ENCODE measurements around the gene GPC5.

Gene GPC5

GRCh38 chr13:91450913-91451312 lies 52.5 kb downstream of the GPC5 start:
- DNase-seq (ENCODE audit: low read depth in 1 of 2, low spot score in 1 of 2), result no peak

- DNase-seq (ENCODE audit: low read depth in 1 of 2, low spot score in 1 of 2), result no peak
These were observed 56.2 kb downstream of the GPC5 start for GRCh38 chr13:91454666-91455065.

GRCh38 chr13:91456837-91457236 lies 58.4 kb downstream of the GPC5 start:
- no peak for DNase-seq (ENCODE audit: low read depth in 1 of 2, low spot score in 1 of 2)

- DNase-seq (ENCODE audit: low read depth in 1 of 2, low spot score in 1 of 2), result no peak
These were observed 61.1 kb downstream of the GPC5 start for GRCh38 chr13:91459485-91459884.

GRCh38 chr13:91464336-91464735 lies 65.9 kb downstream of the GPC5 start:
- DNase-seq (ENCODE audit: low read depth in 1 of 2, low spot score in 1 of 2), result no peak

GRCh38 chr13:91467236-91467635 lies 68.8 kb downstream of the GPC5 start:
- no peak for DNase-seq (ENCODE audit: low read depth in 1 of 2, low spot score in 1 of 2)

- no peak for DNase-seq (ENCODE audit: low read depth in 1 of 2, low spot score in 1 of 2)
These were observed 69.9 kb downstream of the GPC5 start for GRCh38 chr13:91468301-91468700.

GRCh38 chr13:91470084-91470621 lies 71.7 kb downstream of the GPC5 start:
- DNase-seq (ENCODE audit: low read depth in 1 of 2, low spot score in 1 of 2), result no peak

- DNase-seq (ENCODE audit: low read depth in 1 of 2, low spot score in 1 of 2), result no peak
These were observed 72.3 kb downstream of the GPC5 start for GRCh38 chr13:91470681-91471080.

GRCh38 chr13:91482427-91482826 lies 84.0 kb downstream of the GPC5 start:
- DNase-seq (ENCODE audit: low read depth in 1 of 2, low spot score in 1 of 2), result no peak

GRCh38 chr13:91491980-91492379 lies 93.6 kb downstream of the GPC5 start:
- DNase-seq (ENCODE audit: low read depth in 1 of 2, low spot score in 1 of 2), result no peak

GRCh38 chr13:91493442-91493841 lies 95.0 kb downstream of the GPC5 start:
- DNase-seq (ENCODE audit: low read depth in 1 of 2, low spot score in 1 of 2), result no peak

- no peak for DNase-seq (ENCODE audit: low read depth in 1 of 2, low spot score in 1 of 2)
These were observed 99.9 kb downstream of the GPC5 start for GRCh38 chr13:91498298-91498697.

GRCh38 chr13:91504216-91504615 lies 105.8 kb downstream of the GPC5 start:
- DNase-seq (ENCODE audit: low read depth in 1 of 2, low spot score in 1 of 2), result no peak

GRCh38 chr13:91506759-91507158 lies 108.3 kb downstream of the GPC5 start:
- no peak for DNase-seq (ENCODE audit: low read depth in 1 of 2, low spot score in 1 of 2)

- DNase-seq (ENCODE audit: low read depth in 1 of 2, low spot score in 1 of 2), result no peak
These were observed 111.6 kb downstream of the GPC5 start for GRCh38 chr13:91510058-91510457.

GRCh38 chr13:91513790-91514189 lies 115.4 kb downstream of the GPC5 start:
- no peak for DNase-seq (ENCODE audit: low read depth in 1 of 2, low spot score in 1 of 2)

GRCh38 chr13:91516799-91517198 lies 118.4 kb downstream of the GPC5 start:
- no peak for DNase-seq (ENCODE audit: low read depth in 1 of 2, low spot score in 1 of 2)

- DNase-seq (ENCODE audit: low read depth in 1 of 2, low spot score in 1 of 2), result no peak
These were observed 122.5 kb downstream of the GPC5 start for GRCh38 chr13:91520952-91521351.

GRCh38 chr13:91523116-91523515 lies 124.7 kb downstream of the GPC5 start:
- DNase-seq (ENCODE audit: low read depth in 1 of 2, low spot score in 1 of 2), result no peak

GRCh38 chr13:91526543-91527033 lies 128.2 kb downstream of the GPC5 start:
- DNase-seq (ENCODE audit: low read depth in 1 of 2, low spot score in 1 of 2), result no peak

- DNase-seq (ENCODE audit: low read depth in 1 of 2, low spot score in 1 of 2), result no peak
These were observed 131.5 kb downstream of the GPC5 start for GRCh38 chr13:91529739-91530482.

GRCh38 chr13:91531646-91532045 lies 133.2 kb downstream of the GPC5 start:
- no peak for DNase-seq (ENCODE audit: low read depth in 1 of 2, low spot score in 1 of 2)

Measured in stimulated activated CD4-positive, alpha-beta T cell treated with anti-CD3 and anti-CD28 coated beads, Interleukin-15, amount 100 ng/mL, for 1 hour (primary cell).